AG09309 (cell line): ENCODE results near the gene DCP2.

Experiments
- DNase-seq: peaks from one replicate; pipeline ENCODE4 v3.0.0-alpha.2; 2010; ENCODE audit warnings: low read depth
- H3K4me3 ChIP-seq: 2 replicates; pipeline ENCODE4 v1.5.1; 2011; ENCODE audit warnings: mild to moderate bottlenecking, low read depth, low read length, moderate library complexity; ENCODE audit not compliant: control insufficient read depth
- TF ChIP-seq, protein P1 (sequence below): IDR thresholded peaks from 2 replicates; pipeline ENCODE4 v1.5.1; 2011; ENCODE audit warnings: mild to moderate bottlenecking, low read depth, low read length, inconsistent platforms; ENCODE audit not compliant: insufficient read depth, control insufficient read depth; ENCODE audit errors: missing control alignments

DCP2 gene

GRCh38 chr5:112976432-112977309, at the start of gene DCP2:
DCP2 (plus strand) TSS chr5:112976798; CDS start chr5:112976934, 136 bp downstream.
- H3K4me3 ChIP-seq: peak within 1 kb of the TSS; percentile 97
- TF ChIP-seq, protein P1, sequence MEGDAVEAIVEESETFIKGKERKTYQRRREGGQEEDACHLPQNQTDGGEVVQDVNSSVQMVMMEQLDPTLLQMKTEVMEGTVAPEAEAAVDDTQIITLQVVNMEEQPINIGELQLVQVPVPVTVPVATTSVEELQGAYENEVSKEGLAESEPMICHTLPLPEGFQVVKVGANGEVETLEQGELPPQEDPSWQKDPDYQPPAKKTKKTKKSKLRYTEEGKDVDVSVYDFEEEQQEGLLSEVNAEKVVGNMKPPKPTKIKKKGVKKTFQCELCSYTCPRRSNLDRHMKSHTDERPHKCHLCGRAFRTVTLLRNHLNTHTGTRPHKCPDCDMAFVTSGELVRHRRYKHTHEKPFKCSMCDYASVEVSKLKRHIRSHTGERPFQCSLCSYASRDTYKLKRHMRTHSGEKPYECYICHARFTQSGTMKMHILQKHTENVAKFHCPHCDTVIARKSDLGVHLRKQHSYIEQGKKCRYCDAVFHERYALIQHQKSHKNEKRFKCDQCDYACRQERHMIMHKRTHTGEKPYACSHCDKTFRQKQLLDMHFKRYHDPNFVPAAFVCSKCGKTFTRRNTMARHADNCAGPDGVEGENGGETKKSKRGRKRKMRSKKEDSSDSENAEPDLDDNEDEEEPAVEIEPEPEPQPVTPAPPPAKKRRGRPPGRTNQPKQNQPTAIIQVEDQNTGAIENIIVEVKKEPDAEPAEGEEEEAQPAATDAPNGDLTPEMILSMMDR: no peak
- peak; percentile 98 for DNase-seq

DNA sequence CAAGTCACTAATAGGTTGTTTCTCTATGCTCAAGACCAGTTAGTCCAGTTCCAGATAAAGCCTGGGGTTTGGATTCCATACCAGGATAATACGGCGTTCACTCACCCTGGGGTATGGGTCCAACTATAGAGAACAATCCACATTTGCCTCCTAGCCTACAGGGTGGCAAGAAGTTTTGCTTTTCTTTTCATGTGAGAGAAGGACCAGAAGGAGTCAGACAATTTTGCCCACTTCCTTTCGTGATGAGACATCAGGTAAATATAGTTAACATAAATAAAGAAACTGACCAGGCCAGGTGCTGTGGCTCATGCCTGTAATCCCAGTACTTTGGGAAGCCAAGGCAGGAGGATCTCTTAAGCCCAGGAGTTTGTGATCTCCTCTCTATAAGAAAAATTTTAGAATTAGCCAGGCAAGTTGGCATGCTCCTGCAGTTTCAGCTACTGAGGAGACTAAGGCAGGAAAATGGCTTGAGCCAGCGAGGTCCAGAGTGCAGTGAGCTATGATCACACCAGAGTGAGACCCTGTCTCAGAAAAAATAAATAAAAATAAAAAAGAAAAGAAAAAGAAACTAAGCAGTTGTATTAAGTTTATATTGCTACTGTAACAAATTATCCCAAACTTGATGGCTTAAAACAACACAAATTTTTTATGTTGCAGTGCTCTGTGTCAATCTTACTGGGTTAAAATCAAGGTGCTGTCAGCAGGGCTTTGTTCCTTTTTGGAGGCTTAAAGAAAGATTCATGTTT, 47.1 kb upstream of the DCP2 start:
- DNase-seq: no peak
- TF ChIP-seq, protein P1: no peak
- no peak overlapping the region for H3K4me3 ChIP-seq

- H3K4me3 ChIP-seq: no peak overlapping the region
- DNase-seq: no peak
- TF ChIP-seq, protein P1: no peak
Observed at GRCh38 chr5:112930082-112930344, 46.6 kb upstream of the DCP2 start.

DNA sequence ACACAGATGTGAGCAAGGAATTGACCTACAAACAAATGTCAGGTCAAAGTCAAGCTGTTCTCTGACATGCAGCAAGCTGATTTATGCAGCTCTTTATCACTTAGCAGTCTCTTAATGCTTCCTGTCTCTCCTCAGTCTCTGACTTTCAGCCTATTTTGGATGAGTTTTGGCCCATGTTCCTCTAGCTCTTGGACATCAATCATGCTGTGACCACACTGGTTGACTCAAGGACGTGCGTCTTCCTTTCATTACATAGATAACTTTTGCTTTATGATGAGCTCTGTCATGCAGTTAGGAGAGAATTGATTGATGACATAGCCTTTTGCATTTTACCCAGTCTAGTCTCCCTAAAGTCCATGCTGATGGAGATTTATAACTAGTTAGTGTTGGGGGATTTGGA, 45.1 kb upstream of the DCP2 start:
- TF ChIP-seq, protein P1: no peak
- DNase-seq: no peak
- H3K4me3 ChIP-seq: no peak overlapping the region

GRCh38 chr5:112933105-112933504, 43.5 kb upstream of the DCP2 start:
- no peak for DNase-seq
- H3K4me3 ChIP-seq: no peak overlapping the region
- TF ChIP-seq, protein P1: no peak

DNA sequence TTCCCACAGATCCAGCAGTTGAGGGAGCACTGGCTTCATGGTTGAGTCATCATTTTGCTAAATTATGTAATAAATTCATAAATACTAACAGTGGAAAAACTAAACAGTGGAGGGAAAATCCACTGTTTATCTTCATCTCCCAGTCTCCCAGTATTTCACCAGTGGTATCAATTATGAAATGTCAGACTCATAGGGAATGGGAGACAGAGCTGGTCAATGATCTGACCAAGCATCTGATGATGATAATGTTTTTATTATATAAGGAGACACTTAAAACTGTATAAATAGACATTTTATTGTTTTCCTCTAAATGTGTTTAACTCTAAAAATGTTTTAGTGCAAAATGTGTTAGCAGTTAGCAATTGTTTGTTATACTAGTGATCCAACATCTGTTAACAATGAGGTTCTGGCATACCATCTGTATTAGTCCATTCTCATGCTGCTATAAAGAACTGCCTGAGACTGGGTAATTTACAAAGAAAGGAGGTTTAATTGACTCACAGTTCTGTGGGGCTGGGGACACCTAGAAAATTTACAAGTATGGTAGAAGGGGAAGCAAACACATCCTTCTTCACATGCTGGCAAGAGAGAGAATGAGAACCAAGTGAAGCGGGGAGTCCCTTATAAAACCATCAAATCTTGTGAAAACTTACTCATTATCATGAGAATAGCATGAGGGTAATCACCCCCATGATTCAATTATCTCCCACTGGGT, 42.8 kb upstream of the DCP2 start:
- no peak overlapping the region for H3K4me3 ChIP-seq
- TF ChIP-seq, protein P1: no peak
- peak; percentile 84 for DNase-seq
